ENCODE measurements around the gene RMI1.
"Not testable (repeated sequence)": the region's sequence is repeated elsewhere in the genome, so short reads cannot be mapped to it uniquely, and the experiment has no call there.

The RMI1 gene

DNA sequence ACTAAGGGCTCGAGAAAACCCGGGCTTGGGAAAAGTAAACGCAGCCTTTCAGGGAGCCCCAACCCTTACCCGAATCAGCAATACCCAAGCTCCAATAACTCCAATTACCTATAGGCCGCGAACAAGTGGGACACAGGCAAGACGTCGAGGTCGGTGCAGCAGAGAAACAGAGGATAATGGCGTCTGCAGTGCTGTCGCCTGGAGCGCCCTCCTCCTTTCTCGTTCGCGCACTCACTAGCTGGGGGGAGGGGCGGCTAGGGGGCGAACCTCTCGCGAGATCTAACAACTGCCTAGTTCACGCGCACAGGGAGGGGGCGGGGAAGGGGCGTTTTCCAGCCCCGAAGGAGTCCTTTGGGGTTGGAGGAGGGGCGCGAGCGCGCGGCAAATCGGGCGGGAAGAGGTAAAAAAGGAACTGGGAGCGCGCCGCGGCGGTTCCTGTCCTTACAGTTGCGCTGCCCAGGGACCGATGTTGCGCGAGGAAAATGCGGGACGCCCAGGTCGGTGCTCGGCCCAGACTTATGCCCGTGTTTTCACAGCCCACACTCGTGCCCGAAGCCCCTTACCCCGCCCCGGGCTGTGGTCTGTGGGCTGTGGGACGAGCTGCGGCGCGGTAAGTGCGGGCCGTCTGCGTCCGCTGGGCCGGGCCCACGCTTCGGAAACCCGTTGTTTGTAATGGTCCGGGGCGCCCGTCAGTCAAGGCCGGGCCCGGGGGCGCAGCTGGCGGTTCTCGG lies at the start of gene RMI1:
TSS of gene RMI1 (plus strand) at position 411 of the 731 bp plus-strand sequence. CDS start 20,182 bp downstream, outside the sequence.
- H3K9me3 Mint-ChIP-seq: no peaks in the 10 kb centered on the region
- peaks cover 58% of the 10 kb centered on the region for H3K36me3 Mint-ChIP-seq (ENCODE audit: insufficient read depth)
- no peaks in the 10 kb centered on the region for H3K27me3 Mint-ChIP-seq
- peak within 1 kb of the TSS; percentile 99 for H3K4me3 Mint-ChIP-seq
- ATAC-seq (replicated peaks; ENCODE audit: extremely low read depth, poor library complexity, severe bottlenecking) (peak; percentile 75), DNase-seq (ENCODE audit: low spot score in 2 of 2) (peak; percentile 97)
- peak within 1 kb of the TSS; percentile 100 for H3K27ac Mint-ChIP-seq (ENCODE audit: low read depth)
- H3K4me1 Mint-ChIP-seq: peaks cover 51% of the 10 kb centered on the region

DNA sequence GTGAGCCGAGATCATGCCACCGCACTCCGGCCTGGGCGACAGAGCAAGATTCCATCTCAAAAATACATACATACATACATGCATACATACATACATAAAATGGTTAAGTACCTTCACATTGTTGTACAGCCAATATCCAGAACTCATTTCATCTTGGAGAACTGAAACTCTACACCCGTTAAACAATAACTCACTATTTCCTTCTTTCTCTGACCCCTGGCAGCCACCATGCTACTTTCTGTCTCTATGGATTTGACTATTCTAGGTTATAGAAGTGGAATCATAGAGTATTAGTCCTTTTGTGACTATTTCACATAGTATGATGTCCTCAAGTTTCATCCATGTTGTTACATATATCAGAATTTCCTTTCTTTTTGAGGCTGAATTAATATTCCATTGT lies 49.7 kb upstream of the RMI1 start:
- H3K36me3 Mint-ChIP-seq (ENCODE audit: insufficient read depth): no peaks in the 10 kb centered on the region
- no peaks in the 10 kb centered on the region for H3K27me3 Mint-ChIP-seq
- no peaks in the 10 kb centered on the region for H3K9me3 Mint-ChIP-seq
- DNase-seq (ENCODE audit: low spot score in 2 of 2): no peak
- no peak for ATAC-seq (replicated peaks; ENCODE audit: extremely low read depth, poor library complexity, severe bottlenecking)
- H3K4me1 Mint-ChIP-seq: no peaks in the 10 kb centered on the region
- no peak overlapping the region for H3K27ac Mint-ChIP-seq (ENCODE audit: low read depth)
- H3K4me3 Mint-ChIP-seq: no peak overlapping the region

DNA sequence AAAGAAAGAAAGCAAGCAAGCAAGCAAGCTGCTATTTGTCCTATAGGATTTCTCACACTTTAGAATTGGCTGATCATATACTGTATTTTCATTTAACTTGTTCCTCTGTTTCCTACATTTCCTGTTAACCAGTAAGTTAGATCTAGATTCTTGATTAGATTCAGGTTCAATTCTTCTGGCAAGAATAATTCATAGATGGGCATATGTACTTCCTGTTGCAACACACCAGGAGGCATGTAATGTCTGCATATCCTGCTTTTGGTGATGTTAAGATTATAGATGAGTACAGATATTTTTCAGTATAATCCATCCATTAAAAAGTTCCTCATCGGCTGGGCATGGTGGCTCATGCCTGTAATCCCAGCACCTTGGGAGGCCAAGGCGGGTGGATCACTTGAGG lies 48.6 kb upstream of the RMI1 start:
- DNase-seq (ENCODE audit: low spot score in 2 of 2) (no peak), ATAC-seq (replicated peaks; ENCODE audit: extremely low read depth, poor library complexity, severe bottlenecking) (no peak)
- Mint-ChIP-seq H3K4me3 (no peak overlapping the region), H3K27me3 (no peaks in the 10 kb centered on the region), H3K9me3 (no peaks in the 10 kb centered on the region), H3K4me1 (no peaks in the 10 kb centered on the region), H3K36me3 (ENCODE audit: insufficient read depth) (no peaks in the 10 kb centered on the region), H3K27ac (ENCODE audit: low read depth) (no peak overlapping the region)

DNA sequence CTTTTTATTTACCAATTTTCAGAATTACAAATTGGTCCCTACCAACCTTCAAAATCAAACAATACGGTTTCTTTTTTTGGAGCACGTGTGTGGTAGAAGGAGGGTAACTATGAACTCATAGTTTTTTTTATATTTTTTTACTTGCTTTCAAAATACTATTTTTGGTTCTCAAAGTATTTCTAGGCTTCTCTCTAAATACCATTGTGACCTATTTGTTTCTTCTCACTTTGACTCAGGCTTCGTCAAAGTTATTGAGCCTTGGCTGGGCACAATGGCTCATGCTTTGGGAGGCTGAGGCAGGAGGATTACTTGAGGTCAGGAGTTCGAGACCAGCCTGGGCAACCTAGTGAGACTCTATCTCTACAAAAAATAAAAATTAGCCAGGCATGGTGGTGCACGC lies 47.8 kb upstream of the RMI1 start:
- Mint-ChIP-seq H3K4me3 (no peak overlapping the region), H3K36me3 (ENCODE audit: insufficient read depth) (no peaks in the 10 kb centered on the region), H3K9me3 (no peaks in the 10 kb centered on the region), H3K27ac (ENCODE audit: low read depth) (no peak overlapping the region), H3K27me3 (no peaks in the 10 kb centered on the region), H3K4me1 (no peaks in the 10 kb centered on the region)
- DNase-seq (ENCODE audit: low spot score in 2 of 2) (no peak), ATAC-seq (replicated peaks; ENCODE audit: extremely low read depth, poor library complexity, severe bottlenecking) (no peak)

DNA sequence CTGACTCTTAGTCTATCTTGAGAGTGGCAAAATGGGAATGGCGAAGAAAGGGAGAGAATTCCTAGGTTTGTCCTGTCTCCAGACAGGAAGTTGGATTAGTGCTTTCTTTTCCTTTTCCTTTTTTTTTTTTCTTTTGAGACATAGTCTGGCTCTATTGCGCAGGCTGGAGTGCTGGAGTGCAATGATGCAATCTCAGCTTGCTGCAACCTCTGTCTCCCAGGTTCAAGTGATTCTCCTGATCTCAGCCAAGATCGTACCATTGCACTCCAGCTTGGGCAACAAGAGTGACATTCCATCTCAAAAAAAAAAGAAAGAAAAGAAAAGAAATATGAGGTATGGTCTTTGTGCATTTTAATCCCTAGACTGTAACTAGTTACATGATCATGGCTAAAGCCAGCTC lies 46.8 kb upstream of the RMI1 start:
- Mint-ChIP-seq H3K4me1 (no peaks in the 10 kb centered on the region), H3K27ac (ENCODE audit: low read depth) (no peak overlapping the region), H3K4me3 (no peak overlapping the region), H3K36me3 (ENCODE audit: insufficient read depth) (no peaks in the 10 kb centered on the region), H3K9me3 (no peaks in the 10 kb centered on the region), H3K27me3 (no peaks in the 10 kb centered on the region)
- no peak for ATAC-seq (replicated peaks; ENCODE audit: extremely low read depth, poor library complexity, severe bottlenecking)
- no peak for DNase-seq (ENCODE audit: low spot score in 2 of 2)

DNA sequence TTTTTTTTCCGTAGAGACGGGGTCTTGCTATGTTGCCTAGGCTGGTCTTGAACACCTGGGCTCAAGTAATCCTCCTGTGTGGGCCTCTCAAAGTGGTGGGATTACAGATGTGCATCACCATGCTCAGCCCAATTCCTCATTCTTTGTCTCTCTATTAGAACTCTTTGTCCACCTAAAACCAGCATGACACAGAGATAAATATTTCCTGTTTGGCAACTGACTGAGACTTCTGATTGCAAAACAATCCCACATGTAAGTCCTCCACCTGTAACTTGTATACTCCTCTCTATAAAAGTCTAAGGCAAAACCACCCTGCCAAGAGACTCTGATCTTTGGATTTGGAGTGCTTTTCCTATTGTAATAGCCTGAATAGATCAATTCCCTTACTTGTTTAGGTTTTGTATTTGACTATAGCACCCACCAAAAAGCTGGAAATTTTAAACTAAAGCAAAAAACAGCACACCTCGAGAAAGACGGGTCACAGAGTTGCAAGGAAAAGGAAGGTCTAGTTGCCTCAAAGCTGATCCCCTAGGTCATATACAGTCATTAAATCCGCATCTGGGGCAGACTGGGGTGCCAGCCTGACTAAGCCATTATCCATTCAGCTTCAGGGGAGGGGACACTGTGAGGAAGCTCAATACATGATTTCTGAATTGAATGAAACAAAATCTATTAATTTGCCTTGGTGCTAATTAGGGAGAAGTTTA lies 45.9 kb upstream of the RMI1 start:
- DNase-seq (ENCODE audit: low spot score in 2 of 2): no peak
- H3K9me3 Mint-ChIP-seq: no peaks in the 10 kb centered on the region
- ATAC-seq (replicated peaks; ENCODE audit: extremely low read depth, poor library complexity, severe bottlenecking): no peak
- H3K27ac Mint-ChIP-seq (ENCODE audit: low read depth): no peak overlapping the region
- no peaks in the 10 kb centered on the region for H3K27me3 Mint-ChIP-seq
- no peaks in the 10 kb centered on the region for H3K4me1 Mint-ChIP-seq
- no peak overlapping the region for H3K4me3 Mint-ChIP-seq
- peaks cover 5% of the 10 kb centered on the region for H3K36me3 Mint-ChIP-seq (ENCODE audit: insufficient read depth)

DNA sequence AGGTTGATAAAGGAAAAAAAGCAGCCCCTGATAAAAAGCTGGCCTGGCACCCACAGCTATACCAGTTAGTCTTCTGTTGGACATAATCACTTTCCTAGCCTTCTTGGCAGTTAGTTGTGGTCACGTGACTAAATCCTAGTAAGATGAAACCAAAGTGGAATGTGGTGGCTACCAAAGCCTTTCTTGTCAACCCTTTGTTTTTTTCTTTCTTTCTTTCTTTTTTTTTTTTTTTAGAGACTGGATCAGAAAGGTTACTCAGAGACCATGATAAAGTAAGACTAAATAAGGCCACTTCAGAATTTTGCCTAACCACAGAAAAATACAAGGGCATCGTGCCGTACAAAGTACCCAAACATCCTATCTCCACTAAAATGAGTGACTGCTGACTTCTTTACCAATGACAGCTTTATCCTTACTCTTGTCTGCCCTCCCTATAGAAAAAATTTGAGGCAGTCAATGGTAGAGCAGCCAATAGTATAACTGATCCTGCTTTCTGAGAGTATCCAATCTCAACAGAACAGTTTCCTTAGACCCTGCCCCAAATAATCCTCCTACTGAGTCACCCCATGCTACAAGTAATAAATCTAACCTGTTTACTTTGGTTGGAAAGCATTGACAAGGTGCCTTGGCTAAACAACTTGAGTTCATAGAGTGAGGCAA lies 45.2 kb upstream of the RMI1 start:
- Mint-ChIP-seq H3K36me3 (ENCODE audit: insufficient read depth) (peaks cover 5% of the 10 kb centered on the region), H3K27me3 (no peaks in the 10 kb centered on the region), H3K4me1 (no peaks in the 10 kb centered on the region), H3K4me3 (no peak overlapping the region), H3K27ac (ENCODE audit: low read depth) (no peak overlapping the region), H3K9me3 (no peaks in the 10 kb centered on the region)
- DNase-seq (ENCODE audit: low spot score in 2 of 2) (no peak), ATAC-seq (replicated peaks; ENCODE audit: extremely low read depth, poor library complexity, severe bottlenecking) (no peak)

DNA sequence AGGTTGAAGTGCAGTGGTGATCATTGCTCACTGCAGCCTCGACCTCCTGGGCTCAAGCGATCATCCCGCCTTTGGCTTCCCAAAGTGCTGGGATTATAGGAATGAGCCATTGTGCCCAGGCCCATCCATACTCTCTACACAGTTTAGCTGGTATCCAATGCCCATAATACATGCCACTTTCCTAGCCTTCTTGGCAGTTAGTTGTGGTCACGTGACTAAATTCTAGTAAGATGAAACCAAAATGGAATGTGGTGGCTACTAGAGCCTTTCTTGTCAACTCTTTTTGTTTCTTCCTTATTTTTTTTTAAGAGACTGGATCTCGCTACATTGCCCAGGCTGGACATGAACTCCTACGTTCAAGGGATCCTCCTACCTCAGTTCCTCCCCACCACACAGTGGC lies 44.1 kb upstream of the RMI1 start:
- H3K4me3 Mint-ChIP-seq: no peak overlapping the region

DNA sequence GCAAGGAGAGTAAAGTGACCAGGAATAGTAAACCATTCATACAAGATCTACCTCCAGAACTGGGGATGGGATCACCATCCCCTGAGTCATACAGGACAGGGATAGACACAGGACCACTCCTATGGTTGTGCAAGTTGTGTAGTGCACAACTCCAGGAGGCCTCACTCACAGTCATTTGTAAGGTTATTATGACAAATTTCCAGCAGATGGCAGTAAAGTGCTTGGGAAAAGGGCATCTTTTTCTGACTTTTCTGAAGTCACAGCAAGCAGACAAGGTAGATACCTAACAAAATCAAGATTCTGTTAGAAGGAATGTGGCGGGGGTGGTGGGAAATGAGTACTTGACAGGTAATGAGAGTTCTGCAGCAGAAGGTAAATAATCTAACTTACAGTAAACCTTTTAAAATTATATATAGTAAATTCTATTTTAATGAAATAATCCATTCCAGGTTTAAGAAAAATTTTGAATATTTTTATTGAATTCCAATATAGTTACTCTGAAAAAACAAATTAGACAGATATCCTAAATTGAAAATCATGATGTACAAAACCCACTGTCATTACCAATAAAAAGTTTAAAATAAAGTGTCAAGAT lies 42.6 kb upstream of the RMI1 start:
- Mint-ChIP-seq H3K36me3 (ENCODE audit: insufficient read depth) (peaks cover 16% of the 10 kb centered on the region), H3K27me3 (no peaks in the 10 kb centered on the region), H3K27ac (ENCODE audit: low read depth) (no peak overlapping the region), H3K4me3 (no peak overlapping the region), H3K9me3 (no peaks in the 10 kb centered on the region), H3K4me1 (no peaks in the 10 kb centered on the region)
- ATAC-seq (replicated peaks; ENCODE audit: extremely low read depth, poor library complexity, severe bottlenecking) (no peak), DNase-seq (ENCODE audit: low spot score in 2 of 2) (peak in 1 of 2 donors; percentile 26)

More for the DNA sequence above, 44.1 kb upstream of the RMI1 start:
- Mint-ChIP-seq H3K27me3 (no peaks in the 10 kb centered on the region), H3K27ac (ENCODE audit: low read depth) (no peak overlapping the region), H3K36me3 (ENCODE audit: insufficient read depth) (peaks cover 10% of the 10 kb centered on the region), H3K9me3 (no peaks in the 10 kb centered on the region), H3K4me1 (no peaks in the 10 kb centered on the region)
- DNase-seq (ENCODE audit: low spot score in 2 of 2) (no peak), ATAC-seq (replicated peaks; ENCODE audit: extremely low read depth, poor library complexity, severe bottlenecking) (no peak)

DNA sequence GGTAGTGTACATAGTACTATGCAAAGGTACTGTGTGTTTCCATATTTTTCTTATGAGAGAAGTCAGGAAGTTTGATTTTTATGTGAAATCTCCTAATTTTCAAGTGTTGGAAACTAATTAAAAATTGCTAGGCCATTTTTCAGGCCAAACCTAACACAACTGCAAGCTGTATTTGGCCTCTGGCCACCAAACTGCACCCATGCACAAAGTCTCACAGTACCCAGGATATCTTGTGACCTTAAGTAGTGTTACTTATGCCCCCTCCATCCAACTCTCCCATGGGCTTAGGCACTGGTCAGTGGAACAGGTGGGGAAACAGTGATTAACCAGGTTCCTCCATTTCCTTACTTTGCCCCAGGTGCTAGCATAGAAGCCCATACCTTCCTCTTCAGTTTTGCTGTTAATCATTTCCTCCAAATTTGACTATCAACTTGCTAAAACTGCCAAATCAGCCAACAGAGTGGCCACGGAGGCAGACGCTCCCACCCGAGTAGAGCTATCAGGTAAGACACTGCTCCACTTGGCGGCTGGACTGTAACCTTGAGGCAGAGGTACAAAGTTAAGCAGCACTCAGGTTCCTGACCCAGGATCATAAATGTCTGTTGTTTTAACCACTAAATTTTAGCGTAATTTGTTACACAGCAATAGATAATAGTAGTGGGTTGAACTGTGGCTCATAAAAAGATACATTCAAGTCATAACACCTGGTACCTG lies 39.9 kb upstream of the RMI1 start:
- H3K9me3 Mint-ChIP-seq: no peaks in the 10 kb centered on the region
- H3K4me1 Mint-ChIP-seq: no peaks in the 10 kb centered on the region
- no peak overlapping the region for H3K4me3 Mint-ChIP-seq
- no peak for DNase-seq (ENCODE audit: low spot score in 2 of 2)
- no peak for ATAC-seq (replicated peaks; ENCODE audit: extremely low read depth, poor library complexity, severe bottlenecking)
- H3K27ac Mint-ChIP-seq (ENCODE audit: low read depth): peak overlapping the region; percentile 74
- no peaks in the 10 kb centered on the region for H3K27me3 Mint-ChIP-seq
- peaks cover 29% of the 10 kb centered on the region for H3K36me3 Mint-ChIP-seq (ENCODE audit: insufficient read depth)

DNA sequence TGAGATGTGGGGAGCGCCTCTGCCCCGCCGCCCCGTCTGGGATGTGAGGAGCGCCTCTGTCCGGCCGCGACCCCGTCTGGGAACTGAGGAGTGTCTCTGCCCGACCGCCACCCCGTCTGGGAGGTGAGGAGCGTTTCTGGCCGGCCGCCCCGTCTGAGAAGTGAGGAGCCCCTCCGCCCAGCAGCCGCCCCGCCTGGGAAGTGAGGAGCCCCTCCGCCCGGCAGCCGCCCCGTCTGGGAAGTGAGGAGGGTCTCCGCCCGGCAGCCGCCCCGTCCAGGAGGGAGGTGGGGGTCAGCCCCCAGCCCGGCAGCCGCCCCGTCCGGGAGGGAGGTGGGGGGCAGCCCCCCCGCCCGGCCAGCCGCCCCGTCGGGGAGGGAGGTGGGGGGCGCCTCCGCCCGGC lies 32.5 kb upstream of the RMI1 start:
- H3K36me3 Mint-ChIP-seq (ENCODE audit: insufficient read depth): peaks cover 19% of the 10 kb centered on the region
- ATAC-seq (replicated peaks; ENCODE audit: extremely low read depth, poor library complexity, severe bottlenecking); H3K27ac Mint-ChIP-seq (ENCODE audit: low read depth); DNase-seq (ENCODE audit: low spot score in 2 of 2); H3K4me1 Mint-ChIP-seq; H3K4me3 Mint-ChIP-seq; H3K27me3 Mint-ChIP-seq; H3K9me3 Mint-ChIP-seq: not testable (repeated sequence)

DNA sequence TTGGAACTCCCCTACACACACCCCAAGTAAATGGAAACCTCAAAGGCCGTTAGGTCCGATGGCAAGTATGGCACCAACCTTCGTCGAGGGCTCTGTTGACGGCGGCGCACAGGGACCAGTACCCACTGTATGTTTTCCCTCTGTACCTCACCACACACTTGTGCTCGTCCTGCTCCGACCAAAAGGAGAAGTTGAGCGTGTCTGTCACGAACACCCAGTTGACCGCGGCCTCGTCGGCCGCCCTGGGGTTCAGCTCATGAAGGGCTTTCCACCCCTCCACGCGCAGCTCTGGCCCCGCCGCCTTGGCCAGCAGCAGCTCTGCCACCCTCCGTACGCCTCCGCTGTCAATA lies 24.5 kb upstream of the RMI1 start:
- ATAC-seq (replicated peaks; ENCODE audit: extremely low read depth, poor library complexity, severe bottlenecking): peak; percentile 41
- peak overlapping the region; percentile 99 for H3K4me3 Mint-ChIP-seq
- no peaks in the 10 kb centered on the region for H3K9me3 Mint-ChIP-seq
- peaks cover 11% of the 10 kb centered on the region for H3K36me3 Mint-ChIP-seq (ENCODE audit: insufficient read depth)
- H3K4me1 Mint-ChIP-seq: peaks cover 11% of the 10 kb centered on the region
- DNase-seq (ENCODE audit: low spot score in 2 of 2): no peak
- H3K27ac Mint-ChIP-seq (ENCODE audit: low read depth): peak overlapping the region; percentile 96
- no peaks in the 10 kb centered on the region for H3K27me3 Mint-ChIP-seq

Measured in central memory CD8-positive, alpha-beta T cell (primary cell).